GM18526 (cell line): Measurements from ENCODE around the gene IFNA21.

Source experiments
- POLR2A ChIP-seq: IDR thresholded peaks from 3 replicates; pipeline ENCODE4 v1.6.1; 2011; ENCODE audit not compliant: insufficient read length; ENCODE audit errors: extremely low read depth

The IFNA21 gene

GRCh38 chr9:21137020-21137419 lies 29.4 kb downstream of the IFNA21 start:
- TF ChIP-seq POLR2A, result no peak

DNA sequence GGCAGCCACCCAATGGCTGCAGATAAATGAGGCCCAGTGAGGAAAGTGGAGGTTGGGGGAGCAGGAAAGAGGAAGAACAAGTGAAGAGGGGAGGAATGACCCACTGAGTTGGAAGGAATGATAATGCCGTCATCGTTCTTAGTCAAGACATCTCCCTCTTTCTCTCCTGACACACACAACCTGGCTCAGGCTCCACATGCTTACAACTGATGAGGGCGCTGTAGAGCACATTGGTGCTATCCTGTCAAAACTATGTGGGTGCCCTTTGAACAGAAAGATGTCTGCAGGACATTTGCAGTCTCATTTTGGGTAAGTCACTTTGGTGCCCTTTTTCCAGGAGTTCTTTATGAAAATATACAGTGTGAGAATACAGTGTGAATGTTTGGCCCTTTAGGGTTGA lies 30.7 kb downstream of the IFNA21 start:
- no peak for TF ChIP-seq POLR2A

DNA sequence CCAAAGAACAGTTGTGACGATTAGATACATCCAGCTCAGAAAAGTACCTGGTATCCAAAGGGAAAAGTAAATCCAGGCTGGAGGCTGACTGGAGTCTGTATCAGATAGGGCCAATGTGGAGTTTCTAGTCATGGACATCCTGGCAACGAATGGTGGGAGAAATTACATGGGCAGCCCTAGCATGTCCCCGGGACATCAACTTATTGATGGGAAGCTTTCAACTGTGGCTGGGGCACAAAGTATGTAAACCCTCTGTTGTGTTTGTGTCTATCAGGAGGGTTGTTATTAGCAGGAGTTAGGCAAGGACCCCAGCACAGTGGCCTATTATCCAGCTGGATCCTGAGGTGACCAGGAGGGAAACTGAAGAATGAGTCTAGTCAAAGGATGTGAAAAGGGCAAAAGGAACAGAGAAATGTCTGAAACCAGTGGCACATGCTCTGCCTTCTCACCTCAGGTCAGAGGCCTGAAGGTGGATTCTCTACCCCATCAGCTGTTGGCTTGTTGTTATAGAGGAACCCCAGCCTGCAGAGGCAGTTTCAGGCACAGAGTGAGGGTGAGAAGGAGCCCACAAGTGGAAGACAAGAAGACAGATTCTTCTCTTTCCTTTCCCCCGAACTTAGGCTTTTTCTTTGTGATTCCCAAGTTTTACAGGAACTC lies 44.7 kb downstream of the IFNA21 start:
- TF ChIP-seq POLR2A, result no peak

GRCh38 chr9:21121079-21121478 lies 45.4 kb downstream of the IFNA21 start:
- no peak for TF ChIP-seq POLR2A

GRCh38 chr9:21119093-21119770 lies 47.2 kb downstream of the IFNA21 start:
- no peak for TF ChIP-seq POLR2A
